OCI-LY1 (cell line): ENCODE measurements around the gene SIRT5.

Experiments used
- H2AFZ ChIP-seq: fragments of 200-600 bp; sonication (generic), shearing (Covaris generic); 2 replicates; pipeline ENCODE4 v1.6.0; 2014; ENCODE audit warnings: antibody characterized with exemption, mild to moderate bottlenecking, low read length
- H3F3A ChIP-seq: fragments of 200-600 bp; sonication (generic), shearing (Covaris generic); 2 replicates; pipeline ENCODE4 v1.6.0; 2014; ENCODE audit warnings: mild to moderate bottlenecking, antibody characterized with exemption, low read length, moderate library complexity; ENCODE audit not compliant: insufficient read depth
- H3K27ac ChIP-seq: fragments of 200-600 bp; sonication (generic); 2 replicates; pipeline ENCODE4 v1.5.1; 2014; ENCODE audit warnings: low read length, mixed run types, mild to moderate bottlenecking, low read depth; ENCODE audit not compliant: poor library complexity, severe bottlenecking
- H3K27me3 ChIP-seq: fragments of 200-600 bp; sonication (generic); 2 replicates; pipeline ENCODE4 v1.6.0; 2014; ENCODE audit warnings: antibody characterized with exemption, mild to moderate bottlenecking, low read length, moderate library complexity; ENCODE audit not compliant: insufficient read depth
- H3K36me3 ChIP-seq: fragments of 200-600 bp; sonication (generic); 2 replicates; pipeline ENCODE4 v1.6.1; 2014; ENCODE audit warnings: mild to moderate bottlenecking, antibody characterized with exemption, low read length, moderate library complexity, mixed read lengths; ENCODE audit not compliant: insufficient read depth
- H3K4me1 ChIP-seq: fragments of 200-600 bp; sonication (generic); 2 replicates; pipeline ENCODE4 v1.5.1; 2014; ENCODE audit warnings: mild to moderate bottlenecking, low read length, moderate library complexity; ENCODE audit not compliant: insufficient read depth, severe bottlenecking
- H3K4me2 ChIP-seq: fragments of 200-600 bp; sonication (generic), shearing (Covaris generic); 2 replicates; pipeline ENCODE4 v1.6.1; 2014; ENCODE audit warnings: low read length
- H3K4me3 ChIP-seq: fragments of 200-600 bp; sonication (generic); 2 replicates; pipeline ENCODE4 v1.5.1; 2014; ENCODE audit warnings: low read length, low read depth, mild to moderate bottlenecking, mixed read lengths; ENCODE audit not compliant: poor library complexity, severe bottlenecking
- H3K79me2 ChIP-seq: fragments of 200-600 bp; shearing (Covaris generic); 2 replicates; pipeline ENCODE4 v1.6.1; 2016; ENCODE audit warnings: mixed run types, low read length, mixed read lengths; ENCODE audit not compliant: insufficient read depth
- H3K9ac ChIP-seq: fragments of 200-600 bp; sonication (generic), shearing (Covaris generic); 2 replicates; pipeline ENCODE4 v1.6.1; 2014; ENCODE audit warnings: mild to moderate bottlenecking, low read length, mixed read lengths
- H3K9me2 ChIP-seq: fragments of 200-600 bp; sonication (generic), shearing (Covaris generic); 2 replicates; pipeline ENCODE4 v1.6.1; 2014; ENCODE audit warnings: low read depth, mild to moderate bottlenecking, low read length, mixed read lengths
- H3K9me3 ChIP-seq: fragments of 200-600 bp; shearing (Covaris generic); 2 replicates; pipeline ENCODE4 v1.6.1; 2014; ENCODE audit warnings: low read length, mixed read lengths
- H4K20me1 ChIP-seq: fragments of 200-600 bp; sonication (generic), shearing (Covaris generic); 2 replicates; pipeline ENCODE4 v1.6.0; 2016; ENCODE audit warnings: mild to moderate bottlenecking, low read length; ENCODE audit not compliant: insufficient read depth
- CTCF ChIP-seq: fragments of 200-600 bp; sonication (generic), shearing (Covaris generic); IDR thresholded peaks from 2 replicates; pipeline ENCODE4 v1.5.1; 2017; ENCODE audit warnings: mild to moderate bottlenecking, antibody characterized with exemption, low read length, moderate library complexity, mixed read lengths
- EZH2 ChIP-seq: fragments of 200-600 bp; sonication (generic), shearing (Covaris generic); IDR thresholded peaks from 2 replicates; pipeline ENCODE4 v1.8.0; 2017; ENCODE audit warnings: borderline replicate concordance, mixed run types, mild to moderate bottlenecking, antibody characterized with exemption, low read length, moderate library complexity, mixed read lengths

The SIRT5 gene

GRCh38 chr6:13662651-13663334, 88.4 kb downstream of the SIRT5 start:
- Histone ChIP-seq H3K36me3 (no peaks in the 10 kb centered on the region), H3K9ac (no peak overlapping the region), H3K4me1 (peaks cover 31% of the 10 kb centered on the region), H3K4me3 (no peak overlapping the region), H3K27ac (no peak overlapping the region), H3K9me3 (no peaks in the 10 kb centered on the region), H4K20me1 (no peaks in the 10 kb centered on the region), H3K9me2 (no peaks in the 10 kb centered on the region), H3F3A (no peaks in the 10 kb centered on the region), H2AFZ (no peak overlapping the region), H3K27me3 (no peaks in the 10 kb centered on the region), H3K79me2 (peaks cover 91% of the 10 kb centered on the region), H3K4me2 (no peak overlapping the region)
- TF ChIP-seq CTCF: no peak
- no peak for TF ChIP-seq EZH2

DNA sequence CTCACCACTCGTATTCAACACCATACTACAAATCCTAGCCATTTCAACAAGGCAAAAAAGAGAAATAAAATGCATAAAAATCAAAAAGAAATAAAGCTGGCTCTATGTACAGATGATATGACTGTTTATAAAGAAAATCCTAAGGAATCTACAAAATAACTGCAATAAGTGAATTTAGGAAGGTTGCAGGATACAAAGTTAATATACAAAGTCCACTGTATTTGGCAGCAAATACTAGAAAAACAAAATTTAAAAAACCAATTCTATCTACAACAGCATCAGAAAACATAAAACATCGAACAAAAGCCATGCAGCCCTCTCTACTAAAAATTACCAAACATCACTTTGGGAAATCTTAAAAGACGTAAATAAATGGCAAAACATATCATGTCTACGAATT, 89.6 kb downstream of the SIRT5 start:
- Histone ChIP-seq H3K4me3 (no peak overlapping the region), H3F3A (no peaks in the 10 kb centered on the region), H3K9ac (no peak overlapping the region), H3K36me3 (no peaks in the 10 kb centered on the region), H3K27me3 (no peaks in the 10 kb centered on the region), H3K9me2 (no peaks in the 10 kb centered on the region), H3K9me3 (peaks cover 3% of the 10 kb centered on the region; the same call in 1 of the 2 replicates), H3K79me2 (peaks cover 98% of the 10 kb centered on the region), H2AFZ (no peak overlapping the region), H3K4me2 (peak overlapping the region; percentile 7; the same call in 1 of the 2 replicates), H3K27ac (no peak overlapping the region), H4K20me1 (no peaks in the 10 kb centered on the region), H3K4me1 (peaks cover 31% of the 10 kb centered on the region)
- TF ChIP-seq EZH2 (no peak), CTCF (no peak)
